ENCODE data around the gene STON1.

DNA sequence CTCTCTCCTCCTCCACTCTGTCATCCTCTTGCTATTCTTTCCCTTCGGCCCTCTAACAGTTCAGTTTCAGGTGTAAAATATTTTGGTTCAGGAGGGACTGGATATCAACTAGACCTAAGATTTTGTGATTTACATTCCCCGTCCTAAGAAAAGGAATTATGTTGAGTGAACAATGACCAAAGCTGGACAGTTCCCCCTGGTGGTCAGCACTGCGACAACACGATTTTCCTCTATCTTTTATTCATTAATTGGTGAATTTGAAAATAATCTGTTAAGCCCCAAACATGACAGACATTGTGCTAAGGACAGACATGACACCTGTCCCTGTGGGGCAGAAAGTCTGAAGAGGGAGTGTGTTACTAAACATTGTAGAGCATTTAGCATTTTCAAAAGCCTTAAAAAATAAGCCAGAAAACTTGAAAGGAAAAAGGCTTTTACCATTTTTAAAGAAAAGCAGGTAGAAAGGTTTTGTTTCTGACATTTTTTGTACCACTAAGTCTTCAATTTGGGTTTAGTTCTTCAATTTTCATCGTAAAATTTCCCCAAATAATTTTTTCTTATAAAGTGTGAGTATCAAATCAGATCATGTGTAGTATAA, 59.3 kb downstream of the STON1 start:
- TF ChIP-seq BCL11A (IDR thresholded peaks at IDR 0.05; ENCODE audit: low read depth in 2 of 2, low read length in 2 of 2): no peak
- TF ChIP-seq TAF7 (optimal IDR thresholded peaks at IDR 0.05; ENCODE audit: borderline replicate concordance, low read depth, low read length): no peak
